A673 (cell line): ENCODE measurements around the gene SSC5D.

Experiments
- EZH2 ChIP-seq: fragments of 200-600 bp; sonication (generic); IDR thresholded peaks from 2 replicates; pipeline ENCODE4 v1.6.1; 2017; ENCODE audit warnings: borderline replicate concordance, low read depth, mild to moderate bottlenecking, mixed read lengths, antibody characterized with exemption, low read length; ENCODE audit not compliant: poor library complexity, severe bottlenecking
- TF ChIP-seq, protein P1 (sequence below): fragments of 300-800, 200-600 bp; sonication (generic); conservative IDR thresholded peaks from 2 replicates; pipeline ENCODE4 v1.5.1; 2017; ENCODE audit warnings: low read depth, mild to moderate bottlenecking, antibody characterized with exemption, low read length, moderate library complexity, mixed read lengths

GRCh38 chr19:55464662-55465054 is 23.6 kb upstream of the SSC5D start, which contains the start of gene C19orf85:
- TF ChIP-seq, protein P1, sequence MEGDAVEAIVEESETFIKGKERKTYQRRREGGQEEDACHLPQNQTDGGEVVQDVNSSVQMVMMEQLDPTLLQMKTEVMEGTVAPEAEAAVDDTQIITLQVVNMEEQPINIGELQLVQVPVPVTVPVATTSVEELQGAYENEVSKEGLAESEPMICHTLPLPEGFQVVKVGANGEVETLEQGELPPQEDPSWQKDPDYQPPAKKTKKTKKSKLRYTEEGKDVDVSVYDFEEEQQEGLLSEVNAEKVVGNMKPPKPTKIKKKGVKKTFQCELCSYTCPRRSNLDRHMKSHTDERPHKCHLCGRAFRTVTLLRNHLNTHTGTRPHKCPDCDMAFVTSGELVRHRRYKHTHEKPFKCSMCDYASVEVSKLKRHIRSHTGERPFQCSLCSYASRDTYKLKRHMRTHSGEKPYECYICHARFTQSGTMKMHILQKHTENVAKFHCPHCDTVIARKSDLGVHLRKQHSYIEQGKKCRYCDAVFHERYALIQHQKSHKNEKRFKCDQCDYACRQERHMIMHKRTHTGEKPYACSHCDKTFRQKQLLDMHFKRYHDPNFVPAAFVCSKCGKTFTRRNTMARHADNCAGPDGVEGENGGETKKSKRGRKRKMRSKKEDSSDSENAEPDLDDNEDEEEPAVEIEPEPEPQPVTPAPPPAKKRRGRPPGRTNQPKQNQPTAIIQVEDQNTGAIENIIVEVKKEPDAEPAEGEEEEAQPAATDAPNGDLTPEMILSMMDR = no peak
- TF ChIP-seq EZH2 = no peak
